Right hindlimb (tissue), 1 donor: ENCODE measurements around the gene AVEN.
A peak's percentile ranks its signal among the peaks of the same experiment; 100 is the strongest.
"Not testable (repeated sequence)": the region's sequence is repeated elsewhere in the genome, so short reads cannot be mapped to it uniquely, and the experiment has no call there.

Experiments used
- DNase-seq: peaks from one replicate; pipeline ENCODE4 v3.0.0-alpha.2; 2018

AVEN gene

GRCh38 chr15:34038023-34038870, 757 bp downstream of the AVEN start:
- DNase-seq = peak; percentile 89

DNA sequence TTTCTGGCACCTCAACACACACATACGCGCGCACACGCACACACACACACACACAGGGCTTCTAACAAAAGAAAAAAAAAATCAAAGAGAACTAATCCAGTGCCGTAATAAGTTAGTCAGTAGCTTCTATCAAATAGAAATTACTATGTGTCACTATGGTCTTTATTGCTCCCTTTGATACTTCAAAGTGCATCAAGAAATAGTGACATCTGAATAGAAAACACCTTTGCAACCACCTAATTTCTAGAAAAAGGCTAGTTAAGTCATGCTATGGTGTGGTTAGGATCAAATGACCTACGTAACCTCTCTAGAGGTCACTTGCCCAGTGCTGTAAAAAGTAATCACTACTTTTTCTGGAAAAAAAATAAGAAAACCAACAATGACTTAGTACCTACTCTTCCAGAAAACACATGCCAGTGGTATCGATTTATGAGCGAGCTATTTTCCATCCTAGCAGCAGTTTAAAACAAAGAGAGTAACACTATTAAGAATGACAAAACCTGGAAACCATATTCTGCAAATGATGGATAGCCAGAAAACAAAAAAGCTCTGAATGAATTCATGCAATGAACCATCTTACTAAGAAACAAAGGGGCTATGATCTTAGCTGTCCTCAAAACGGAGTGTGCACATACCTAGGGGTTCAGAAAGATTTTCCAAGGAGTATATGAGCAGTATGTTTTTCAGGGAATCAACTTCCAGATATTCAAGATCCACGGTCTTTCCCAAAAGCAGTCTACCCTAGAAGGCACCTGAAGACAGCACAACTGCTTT, 6.8 kb downstream of the AVEN start:
- DNase-seq = no peak

DNA sequence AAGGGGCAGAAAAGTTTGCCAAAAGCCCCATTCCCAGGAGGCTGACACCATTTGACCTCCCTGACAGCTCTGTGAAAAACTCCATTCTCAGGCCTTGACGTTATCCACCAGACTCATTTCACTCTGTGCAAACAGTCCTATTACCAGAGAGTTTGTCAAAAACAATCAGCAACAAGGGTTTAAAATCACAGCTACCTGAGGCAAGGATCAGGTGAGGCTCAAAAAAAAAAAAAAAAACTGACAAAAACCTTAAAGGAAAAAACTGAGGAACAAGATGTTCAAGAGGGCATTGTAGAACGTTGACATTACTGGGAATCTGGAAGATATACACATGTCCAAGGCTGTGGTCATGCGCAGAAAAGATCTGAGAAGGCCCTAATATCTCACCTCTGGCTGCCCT, 11.4 kb downstream of the AVEN start:
- no peak for DNase-seq

DNA sequence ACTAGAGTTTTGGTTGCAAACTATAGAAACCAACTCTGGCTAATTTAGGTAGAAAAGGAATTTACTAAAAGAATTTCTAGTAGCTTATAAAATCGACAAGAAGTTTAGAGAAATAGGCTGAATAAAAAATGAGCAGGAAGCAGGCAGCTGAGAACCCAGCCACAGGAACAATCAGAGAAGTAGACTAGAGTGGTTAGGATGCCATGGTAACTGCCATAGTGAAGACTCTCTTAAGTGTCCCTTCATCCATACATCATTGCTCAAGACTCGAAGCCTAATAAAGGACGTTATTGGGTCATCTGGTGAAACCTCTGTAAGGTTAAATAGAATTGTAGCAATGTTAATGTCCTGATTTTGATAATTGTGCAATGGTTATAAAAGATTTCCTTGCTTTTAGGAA, 13.8 kb downstream of the AVEN start:
- no peak for DNase-seq

DNA sequence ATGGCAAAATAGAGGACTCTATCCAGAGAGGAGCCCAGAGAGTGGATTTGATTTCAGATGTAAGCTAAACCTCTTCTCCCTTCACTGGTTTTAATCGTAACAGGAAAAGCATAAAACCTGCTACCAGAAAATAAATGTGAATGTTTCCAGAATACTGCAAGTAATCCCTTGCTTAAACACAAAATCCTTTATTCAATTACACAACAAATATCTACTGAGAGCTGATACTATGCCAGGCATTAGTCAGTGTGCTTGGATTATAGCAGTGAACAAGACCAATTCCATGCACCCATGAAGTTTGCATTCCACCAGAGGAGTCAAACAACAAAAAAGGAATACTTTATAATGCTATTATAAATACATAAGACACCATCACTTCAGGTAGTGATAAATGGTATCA, 15.1 kb downstream of the AVEN start:
- no peak for DNase-seq

DNA sequence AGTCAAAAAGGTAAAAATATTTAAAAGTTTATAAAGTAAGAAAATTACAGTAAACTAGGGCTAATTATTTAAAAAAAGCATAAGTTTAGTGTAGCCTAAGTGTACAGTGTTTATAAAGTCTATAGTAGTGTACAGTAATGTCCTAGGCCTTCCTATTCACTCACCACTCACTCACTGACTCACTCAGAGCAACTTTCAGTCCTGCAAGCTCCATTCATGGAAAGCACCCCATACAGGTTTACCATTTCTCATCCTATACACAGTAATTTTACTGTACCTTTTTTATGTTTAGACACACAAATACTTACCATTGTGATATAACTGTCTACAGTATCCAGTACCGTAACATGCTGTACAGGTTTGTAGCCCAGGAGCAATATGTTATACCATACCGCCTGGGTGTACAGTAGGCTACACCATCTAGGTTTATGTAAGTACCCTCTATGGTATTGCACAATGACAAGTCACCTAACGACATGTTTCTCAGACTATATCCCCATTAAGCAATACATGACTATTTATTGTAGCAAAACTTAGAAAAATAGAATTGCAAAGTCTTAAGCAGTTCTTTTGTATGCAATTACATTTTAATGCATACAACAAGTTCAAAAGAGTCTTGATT, 19.5 kb downstream of the AVEN start:
- DNase-seq = no peak

- not testable (repeated sequence) for DNase-seq
Measured at GRCh38 chr15:34018738-34019137, 20.3 kb downstream of the AVEN start.

- DNase-seq = no peak
Measured at GRCh38 chr15:34018021-34018645, 20.9 kb downstream of the AVEN start.

DNA sequence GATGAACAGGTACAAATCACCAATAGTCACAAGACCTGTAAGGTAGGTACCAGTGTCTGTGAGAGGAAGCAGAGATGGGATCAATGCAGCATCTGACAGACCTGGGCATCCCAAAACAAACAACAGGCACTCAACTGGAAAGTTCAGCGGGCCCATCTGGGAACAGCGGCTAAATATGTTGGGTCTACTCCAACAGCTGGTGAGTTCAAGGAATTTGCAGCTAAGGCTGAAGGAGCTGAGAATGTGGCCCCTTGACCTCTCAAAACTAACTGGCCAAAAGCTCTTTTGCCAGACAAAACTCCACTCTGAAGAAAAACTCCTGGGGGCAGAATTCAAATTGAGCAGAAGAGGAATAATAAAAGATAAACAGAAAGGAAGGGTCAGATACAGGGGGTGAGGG, 24.4 kb downstream of the AVEN start:
- no peak for DNase-seq

- DNase-seq = no peak
Measured at GRCh38 chr15:34013746-34014145, 25.3 kb downstream of the AVEN start.

DNA sequence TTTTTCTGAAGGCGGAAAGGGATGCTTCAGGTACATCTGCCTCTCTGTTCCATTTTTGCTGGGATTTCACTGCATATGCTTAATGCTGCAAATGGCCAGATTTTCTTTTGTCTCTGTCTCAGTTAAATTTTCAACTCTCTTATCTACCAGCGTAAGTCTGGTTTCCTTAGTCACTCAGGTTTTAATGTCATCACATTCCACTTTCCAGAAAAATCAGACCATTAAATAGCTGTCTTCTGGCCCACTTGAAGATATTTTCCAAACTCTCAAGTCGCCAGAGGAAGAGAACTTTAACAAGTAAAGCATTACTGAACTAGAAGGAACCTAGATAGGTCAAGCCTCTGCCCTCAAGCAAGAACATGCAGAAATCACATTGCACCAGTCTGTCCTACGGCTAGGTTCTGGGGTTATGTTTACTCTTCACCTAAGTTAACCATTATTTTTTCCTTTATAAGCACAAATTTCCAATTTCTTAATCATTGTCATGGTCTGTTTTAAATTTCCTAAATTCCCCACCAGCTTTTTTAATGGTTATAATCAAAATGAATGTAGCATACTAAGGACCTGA, 26.5 kb downstream of the AVEN start:
- no peak for DNase-seq

DNA sequence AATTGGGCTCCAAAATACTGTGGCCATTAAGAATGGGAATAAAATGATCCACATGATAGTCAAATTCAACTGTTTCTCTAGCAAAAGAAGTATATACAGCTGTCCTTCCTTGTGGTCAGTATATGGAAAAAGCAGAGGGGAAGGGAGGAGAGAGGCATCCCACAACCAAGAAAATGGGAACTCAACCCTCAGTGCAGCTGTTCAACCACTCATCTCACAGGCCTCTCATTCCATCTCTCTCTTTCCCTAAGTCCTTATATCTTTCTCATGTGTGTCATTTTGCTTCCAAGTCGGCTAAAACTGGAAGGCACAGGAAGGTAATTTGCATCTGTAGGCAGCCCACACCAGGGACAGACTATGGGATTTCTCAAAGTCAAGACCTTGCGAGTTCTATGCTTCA, 27.5 kb downstream of the AVEN start:
- no peak for DNase-seq

DNA sequence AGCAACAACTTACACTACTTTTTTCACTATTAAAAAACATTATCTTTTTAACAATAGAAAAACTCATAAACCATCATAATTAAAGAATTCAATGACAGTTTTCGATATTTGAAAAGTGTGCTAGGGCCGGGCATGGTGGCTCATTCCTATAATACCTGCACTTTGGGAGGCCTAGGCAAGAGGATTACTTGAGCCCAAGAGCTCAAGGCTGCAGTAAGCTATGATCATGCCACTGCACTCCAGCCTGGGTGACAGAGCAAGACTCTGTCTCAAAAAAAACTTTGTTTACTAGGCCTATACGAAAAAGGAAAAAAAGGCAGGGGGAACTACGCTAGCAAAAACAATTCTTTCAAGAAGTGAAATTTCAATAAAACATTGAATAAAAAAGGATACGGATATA, 28.1 kb downstream of the AVEN start:
- no peak for DNase-seq

DNA sequence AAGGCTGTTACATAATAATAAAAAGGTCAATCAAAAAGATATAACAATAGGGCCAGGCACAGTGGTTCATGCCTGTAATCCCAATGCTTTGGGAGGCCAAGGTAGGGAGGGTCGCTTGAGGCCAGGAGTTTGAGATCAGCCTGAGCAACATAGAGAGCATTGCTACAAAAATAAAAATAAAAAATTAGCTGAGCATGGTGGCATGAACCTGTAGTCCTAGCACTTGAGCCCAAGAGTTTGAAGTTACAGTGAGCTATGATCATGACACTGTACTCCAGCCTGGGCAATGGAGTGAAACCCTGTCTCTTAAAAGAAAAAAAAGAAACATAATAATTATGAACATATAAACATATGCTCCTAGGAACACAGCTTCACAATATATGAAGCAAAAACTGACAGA, 29.3 kb downstream of the AVEN start:
- no peak for DNase-seq

DNA sequence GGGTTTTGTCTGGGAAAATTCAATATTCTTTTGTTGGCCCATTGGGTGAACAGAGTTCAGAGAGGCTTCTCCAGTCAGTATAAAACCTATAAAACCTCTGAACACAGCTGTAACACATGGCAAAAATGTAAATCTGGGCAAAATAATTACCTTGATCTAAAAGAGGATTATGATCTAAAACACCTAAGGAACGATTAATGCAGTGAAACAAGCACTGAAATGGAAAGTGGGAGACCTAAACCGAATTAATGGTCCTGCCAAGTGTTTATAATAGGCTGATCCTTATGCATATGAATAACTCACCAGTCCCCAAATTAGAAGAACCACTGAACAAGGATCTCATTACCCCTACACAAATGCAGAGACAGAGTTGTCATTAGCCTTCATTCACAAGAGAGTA, 32.6 kb downstream of the AVEN start:
- no peak for DNase-seq

DNA sequence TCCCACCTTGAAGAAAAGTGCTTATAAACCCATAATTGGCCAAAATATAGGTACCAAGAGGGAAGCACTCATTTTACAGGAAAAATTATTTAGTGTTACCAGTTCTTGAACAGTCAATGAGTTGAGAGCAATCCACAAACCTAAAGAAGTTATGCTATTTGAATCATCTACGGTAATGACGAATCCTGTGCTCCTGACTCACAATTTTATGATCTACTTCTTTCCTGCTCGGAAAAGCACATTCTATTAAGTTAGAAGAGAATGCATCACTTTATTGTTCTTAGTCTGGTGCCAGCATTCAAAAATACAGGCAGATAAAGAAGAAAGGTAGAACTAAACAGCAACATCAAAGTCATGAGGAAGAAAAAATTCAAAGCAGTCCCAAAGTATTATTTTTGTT, 37.5 kb downstream of the AVEN start:
- DNase-seq = no peak

DNA sequence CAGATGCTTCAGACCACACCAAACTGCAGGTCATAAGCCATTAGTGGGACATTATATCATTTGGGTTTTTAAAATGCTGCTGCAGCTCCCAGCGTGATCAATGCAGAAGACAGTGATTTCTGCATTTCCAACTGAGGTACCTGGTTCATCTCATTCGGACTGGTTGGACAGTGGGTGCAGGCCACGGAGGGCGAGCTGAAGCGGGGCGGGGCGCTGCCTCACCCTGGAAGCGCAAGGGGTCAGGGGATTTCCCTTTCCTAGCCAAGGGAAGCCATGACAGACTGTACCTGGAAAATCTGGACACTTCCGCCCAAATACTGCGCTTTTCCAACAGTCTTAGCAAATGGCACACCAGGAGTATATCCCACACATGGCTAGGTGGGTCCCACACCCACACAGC, 43.3 kb downstream of the AVEN start:
- not testable (repeated sequence) for DNase-seq

DNA sequence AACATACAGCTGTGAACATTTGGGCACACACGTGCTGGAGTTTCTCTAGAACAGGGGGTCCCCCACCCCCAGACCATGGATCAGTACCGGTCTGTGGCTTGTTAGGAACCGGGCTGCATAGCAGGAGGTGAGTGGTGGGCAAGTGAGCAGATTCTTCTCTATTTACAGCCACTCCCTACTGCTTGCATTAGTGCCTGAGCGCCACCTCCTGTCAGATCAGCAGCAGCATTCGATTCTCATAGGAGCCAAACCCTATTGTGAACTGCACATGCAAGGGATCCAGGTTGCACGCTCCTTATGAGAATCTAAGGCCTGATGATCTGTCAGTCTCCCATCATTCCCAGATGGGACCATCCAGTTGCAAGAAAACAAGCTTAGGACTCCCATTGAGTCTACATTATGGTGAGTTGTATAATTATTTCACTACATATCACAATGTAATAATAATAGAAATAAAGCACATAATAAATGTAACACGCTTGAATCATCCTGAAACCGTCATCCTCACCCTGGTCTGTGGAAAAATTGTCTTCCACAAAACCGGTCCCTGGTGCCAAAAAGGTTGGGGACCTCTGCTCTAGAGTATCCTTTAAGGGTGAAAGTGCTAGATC, 44.9 kb downstream of the AVEN start:
- no peak for DNase-seq

GRCh38 chr15:33988384-33988783, 50.6 kb downstream of the AVEN start:
- DNase-seq = no peak

DNA sequence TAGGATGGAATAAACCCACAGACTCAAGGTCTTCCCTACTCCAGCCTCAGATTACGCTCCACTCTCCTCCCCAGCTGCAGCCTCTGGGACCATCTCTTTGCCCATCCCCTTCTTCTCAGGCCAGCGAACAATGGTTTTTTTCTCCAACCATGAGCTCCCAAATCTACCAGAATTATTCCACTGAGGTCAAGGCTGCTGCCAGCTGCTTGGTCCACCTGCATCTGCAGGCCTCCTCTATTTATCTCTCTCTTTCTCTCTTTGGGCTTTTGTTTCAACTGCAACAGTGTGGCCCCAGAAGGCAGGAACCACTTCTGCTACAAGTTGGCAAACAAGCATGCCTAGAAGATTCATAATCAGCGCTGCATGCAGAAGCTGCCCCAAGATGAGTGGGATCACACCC, 51.6 kb downstream of the AVEN start:
- DNase-seq = no peak

- no peak for DNase-seq
Measured at GRCh38 chr15:33985751-33986150, 53.3 kb downstream of the AVEN start.

DNA sequence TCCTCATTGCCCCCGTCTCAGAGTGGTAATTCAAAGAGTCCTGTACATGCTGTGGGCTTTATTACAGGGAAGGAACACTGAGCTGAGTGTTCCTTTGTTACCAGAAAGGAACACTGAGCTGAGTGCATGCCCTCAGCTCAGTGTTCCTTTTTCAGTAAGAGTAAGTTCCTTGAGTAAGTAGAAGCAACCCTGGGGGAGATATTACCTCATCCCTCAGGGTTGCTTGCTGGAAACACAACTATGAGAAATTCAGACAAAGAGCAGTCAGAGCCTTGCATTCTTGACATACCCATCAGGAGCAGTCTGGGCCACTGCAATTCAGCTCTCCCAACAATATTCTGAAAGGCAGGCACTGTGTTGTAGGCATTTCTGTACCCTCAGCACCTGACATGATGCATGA, 53.7 kb downstream of the AVEN start:
- DNase-seq = no peak

- DNase-seq = no peak
Measured at GRCh38 chr15:33982516-33982915, 56.5 kb downstream of the AVEN start.
